ENCODE results near the gene CUL9. TPM values are rescaled to one million over a fixed set of nuclear protein-coding genes. Genes with fewer than 3 reads are reported as not detected.

CUL9 gene
- total RNA-seq, 2 experiments from 2014 or later, result 32.9 to 37.0 TPM

DNA sequence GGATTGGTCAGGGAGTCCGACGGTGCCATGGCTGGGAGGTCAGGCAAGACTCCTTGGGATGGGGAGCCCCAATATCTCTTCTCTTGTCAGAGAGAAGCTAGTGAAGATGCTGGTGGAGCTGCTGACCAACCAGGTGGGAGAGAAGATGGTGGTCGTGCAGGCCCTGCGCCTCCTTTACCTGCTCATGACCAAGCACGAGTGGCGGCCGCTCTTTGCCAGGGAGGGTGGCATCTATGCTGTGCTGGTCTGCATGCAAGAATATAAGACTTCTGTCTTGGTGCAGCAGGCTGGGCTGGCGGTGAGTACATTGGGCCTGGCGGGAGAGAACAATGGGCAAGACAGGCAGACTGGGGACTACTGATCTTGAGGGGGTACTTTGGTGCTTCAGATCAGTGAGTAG lies 10.9 kb downstream of the CUL9 start:
- ChIA-PET CTCF (ENCODE audit: unreplicated experiment) (no interaction called here), POLR2A (no interaction called here)
- intact Hi-C loops (cut with micrococcal nuclease; ENCODE audit: unreplicated experiment), result no loop called here
- no peaks in the 10 kb centered on the region for H3K4me1 ChIP-seq (ENCODE audit: insufficient read depth, low read length, poor library complexity, severe bottlenecking)
- BruUV-seq (replicated peaks), result no TSS peak
- no peaks in the 10 kb centered on the region for H4K20me1 ChIP-seq (ENCODE audit: insufficient read depth, low read length)
- H3K4me3 ChIP-seq (ENCODE audit: low read depth, low read length, poor library complexity, severe bottlenecking), result no peak overlapping the region
- H3K36me3 ChIP-seq (ENCODE audit: insufficient read depth, low read length), result peaks cover 20% of the 10 kb centered on the region; the same call in 1 of the 2 replicates
- H3K4me2 ChIP-seq (ENCODE audit: low read length), result no peak overlapping the region
- TF ChIP-seq, protein P1, sequence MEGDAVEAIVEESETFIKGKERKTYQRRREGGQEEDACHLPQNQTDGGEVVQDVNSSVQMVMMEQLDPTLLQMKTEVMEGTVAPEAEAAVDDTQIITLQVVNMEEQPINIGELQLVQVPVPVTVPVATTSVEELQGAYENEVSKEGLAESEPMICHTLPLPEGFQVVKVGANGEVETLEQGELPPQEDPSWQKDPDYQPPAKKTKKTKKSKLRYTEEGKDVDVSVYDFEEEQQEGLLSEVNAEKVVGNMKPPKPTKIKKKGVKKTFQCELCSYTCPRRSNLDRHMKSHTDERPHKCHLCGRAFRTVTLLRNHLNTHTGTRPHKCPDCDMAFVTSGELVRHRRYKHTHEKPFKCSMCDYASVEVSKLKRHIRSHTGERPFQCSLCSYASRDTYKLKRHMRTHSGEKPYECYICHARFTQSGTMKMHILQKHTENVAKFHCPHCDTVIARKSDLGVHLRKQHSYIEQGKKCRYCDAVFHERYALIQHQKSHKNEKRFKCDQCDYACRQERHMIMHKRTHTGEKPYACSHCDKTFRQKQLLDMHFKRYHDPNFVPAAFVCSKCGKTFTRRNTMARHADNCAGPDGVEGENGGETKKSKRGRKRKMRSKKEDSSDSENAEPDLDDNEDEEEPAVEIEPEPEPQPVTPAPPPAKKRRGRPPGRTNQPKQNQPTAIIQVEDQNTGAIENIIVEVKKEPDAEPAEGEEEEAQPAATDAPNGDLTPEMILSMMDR (conservative IDR thresholded peaks at IDR 0.05; ENCODE audit: low read length), result no peak
- TF ChIP-seq EZH2phosphoT487 (IDR thresholded peaks at IDR 0.05; ENCODE audit: borderline replicate concordance, low read depth, low read length), result no peak
- H3K27ac ChIP-seq (ENCODE audit: low read depth, low read length, poor library complexity, severe bottlenecking), result no peak overlapping the region
- no peaks in the 10 kb centered on the region for H3K9me3 ChIP-seq (ENCODE audit: low read length)
- H3K79me2 ChIP-seq (ENCODE audit: insufficient read depth, low read depth, low read length), result no peaks in the 10 kb centered on the region
- H2AFZ ChIP-seq (ENCODE audit: low read length), result no peak overlapping the region
- DNase-seq (ENCODE audit: low spot score), result no peak
- H3K9me2 ChIP-seq (ENCODE audit: insufficient read depth, low read length), result no peaks in the 10 kb centered on the region

DNA sequence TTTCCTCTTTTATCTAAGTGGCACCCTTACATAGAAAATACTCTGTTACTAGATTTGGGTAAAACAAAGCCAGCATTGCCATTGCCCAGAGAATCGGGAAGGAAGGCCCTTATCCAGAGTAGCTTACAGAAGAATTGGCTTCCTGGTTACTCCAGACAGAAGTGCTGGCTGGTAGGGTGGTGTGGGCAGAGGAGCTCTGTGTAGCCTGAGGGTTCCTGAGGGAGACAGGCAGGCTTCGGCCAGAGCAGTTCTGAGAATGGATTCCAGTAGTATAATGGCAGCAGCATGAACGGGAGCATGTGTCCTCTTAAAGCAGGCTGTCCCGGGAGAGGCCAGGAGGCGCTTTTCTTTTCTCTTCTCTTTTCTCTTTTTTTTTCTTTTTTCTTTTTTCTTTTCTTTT lies 11.9 kb downstream of the CUL9 start:
- POLR2A ChIA-PET, result interaction anchor here (0.7 kb wide), 1 partner anchor 78 kb away, joined by 8 read pairs; no protein-coding TSS in a partner anchor
- CTCF ChIA-PET (ENCODE audit: unreplicated experiment), result no interaction called here
- no TSS peak for BruUV-seq (replicated peaks)
- intact Hi-C loops (cut with micrococcal nuclease; ENCODE audit: unreplicated experiment), result no loop called here
- H3K4me1 ChIP-seq (ENCODE audit: insufficient read depth, low read length, poor library complexity, severe bottlenecking), result no peaks in the 10 kb centered on the region
- TF ChIP-seq, protein P1 (conservative IDR thresholded peaks at IDR 0.05; ENCODE audit: low read length), result no peak
- TF ChIP-seq EZH2phosphoT487 (IDR thresholded peaks at IDR 0.05; ENCODE audit: borderline replicate concordance, low read depth, low read length), result no peak
- H3K36me3 ChIP-seq (ENCODE audit: insufficient read depth, low read length), result peaks cover 17% of the 10 kb centered on the region; the same call in 1 of the 2 replicates
- no peak overlapping the region for H3K4me2 ChIP-seq (ENCODE audit: low read length)
- no peaks in the 10 kb centered on the region for H3K9me2 ChIP-seq (ENCODE audit: insufficient read depth, low read length)
- H3K79me2 ChIP-seq (ENCODE audit: insufficient read depth, low read depth, low read length), result no peaks in the 10 kb centered on the region
- no peaks in the 10 kb centered on the region for H4K20me1 ChIP-seq (ENCODE audit: insufficient read depth, low read length)
- H3K27ac ChIP-seq (ENCODE audit: low read depth, low read length, poor library complexity, severe bottlenecking), result no peak overlapping the region
- H2AFZ ChIP-seq (ENCODE audit: low read length), result no peak overlapping the region
- no peak overlapping the region for H3K4me3 ChIP-seq (ENCODE audit: low read depth, low read length, poor library complexity, severe bottlenecking)
- no peaks in the 10 kb centered on the region for H3K9me3 ChIP-seq (ENCODE audit: low read length)
- DNase-seq (ENCODE audit: low spot score), result no peak

DNA sequence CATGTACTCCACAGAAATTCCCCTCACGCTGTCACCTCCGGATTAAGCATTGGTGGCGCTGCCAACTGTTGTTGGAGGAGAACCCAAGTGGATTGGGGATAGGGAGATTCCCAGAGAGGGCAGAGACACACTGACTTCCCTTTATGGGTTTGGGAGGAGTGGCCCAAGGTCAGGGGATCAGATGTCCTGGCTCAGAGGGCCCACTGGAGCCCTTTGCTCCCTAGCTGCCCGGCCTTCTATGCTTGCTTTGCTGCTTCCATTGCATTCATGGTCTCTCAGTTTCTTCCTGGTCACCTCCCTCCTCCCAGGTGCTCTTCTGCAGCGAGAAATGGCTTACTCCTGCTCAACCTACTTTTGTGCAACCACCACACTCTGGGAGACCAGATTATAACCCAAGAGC lies 14.3 kb downstream of the CUL9 start:
- no peaks in the 10 kb centered on the region for H3K9me2 ChIP-seq (ENCODE audit: insufficient read depth, low read length)

More for the DNA sequence above, 14.3 kb downstream of the CUL9 start:
- no peak for DNase-seq (ENCODE audit: low spot score)
- Histone ChIP-seq H3K79me2 (ENCODE audit: insufficient read depth, low read depth, low read length) (no peaks in the 10 kb centered on the region), H2AFZ (ENCODE audit: low read length) (no peak overlapping the region), H3K4me3 (ENCODE audit: low read depth, low read length, poor library complexity, severe bottlenecking) (no peak overlapping the region), H4K20me1 (ENCODE audit: insufficient read depth, low read length) (no peaks in the 10 kb centered on the region), H3K4me1 (ENCODE audit: insufficient read depth, low read length, poor library complexity, severe bottlenecking) (no peaks in the 10 kb centered on the region), H3K36me3 (ENCODE audit: insufficient read depth, low read length) (peaks cover 17% of the 10 kb centered on the region; the same call in 1 of the 2 replicates), H3K9me3 (ENCODE audit: low read length) (no peaks in the 10 kb centered on the region), H3K4me2 (ENCODE audit: low read length) (no peak overlapping the region), H3K27ac (ENCODE audit: low read depth, low read length, poor library complexity, severe bottlenecking) (no peak overlapping the region)
- ChIA-PET POLR2A (interaction anchor here (0.6 kb wide), 1 partner anchor 30 kb away, joined by 3 read pairs; no protein-coding TSS in a partner anchor), CTCF (ENCODE audit: unreplicated experiment) (no interaction called here)
- no TSS peak for BruUV-seq (replicated peaks)
- intact Hi-C loops (cut with micrococcal nuclease; ENCODE audit: unreplicated experiment), result no loop called here
- TF ChIP-seq EZH2phosphoT487 (IDR thresholded peaks at IDR 0.05; ENCODE audit: borderline replicate concordance, low read depth, low read length), result no peak
- TF ChIP-seq, protein P1 (conservative IDR thresholded peaks at IDR 0.05; ENCODE audit: low read length), result no peak
